HG03342 (cell line): Measurements from ENCODE around the gene SLU7.

Experiments
- ATAC-seq: cut with Tn5 transposase; IDR thresholded peaks from one replicate; pipeline ENCODE4 v1.9.1; 2021; ENCODE audit warnings: mild to moderate bottlenecking, moderate library complexity; ENCODE audit not compliant: unreplicated experiment

SLU7 gene

DNA sequence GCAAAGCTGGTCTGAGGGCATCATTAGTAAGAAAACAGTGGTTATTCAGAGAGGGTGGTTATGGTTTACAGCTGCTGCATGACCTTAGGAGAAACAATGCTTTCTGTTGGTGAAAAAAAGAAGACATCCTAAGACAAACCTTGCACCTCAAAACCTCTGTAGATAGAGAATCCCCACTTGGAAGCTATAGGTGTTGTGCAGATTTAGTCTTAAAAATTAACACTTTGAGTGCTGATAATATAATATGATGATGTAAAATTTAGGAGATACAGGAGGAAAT is 1.4 kb upstream of the SLU7 start:
- ATAC-seq = no peak

DNA sequence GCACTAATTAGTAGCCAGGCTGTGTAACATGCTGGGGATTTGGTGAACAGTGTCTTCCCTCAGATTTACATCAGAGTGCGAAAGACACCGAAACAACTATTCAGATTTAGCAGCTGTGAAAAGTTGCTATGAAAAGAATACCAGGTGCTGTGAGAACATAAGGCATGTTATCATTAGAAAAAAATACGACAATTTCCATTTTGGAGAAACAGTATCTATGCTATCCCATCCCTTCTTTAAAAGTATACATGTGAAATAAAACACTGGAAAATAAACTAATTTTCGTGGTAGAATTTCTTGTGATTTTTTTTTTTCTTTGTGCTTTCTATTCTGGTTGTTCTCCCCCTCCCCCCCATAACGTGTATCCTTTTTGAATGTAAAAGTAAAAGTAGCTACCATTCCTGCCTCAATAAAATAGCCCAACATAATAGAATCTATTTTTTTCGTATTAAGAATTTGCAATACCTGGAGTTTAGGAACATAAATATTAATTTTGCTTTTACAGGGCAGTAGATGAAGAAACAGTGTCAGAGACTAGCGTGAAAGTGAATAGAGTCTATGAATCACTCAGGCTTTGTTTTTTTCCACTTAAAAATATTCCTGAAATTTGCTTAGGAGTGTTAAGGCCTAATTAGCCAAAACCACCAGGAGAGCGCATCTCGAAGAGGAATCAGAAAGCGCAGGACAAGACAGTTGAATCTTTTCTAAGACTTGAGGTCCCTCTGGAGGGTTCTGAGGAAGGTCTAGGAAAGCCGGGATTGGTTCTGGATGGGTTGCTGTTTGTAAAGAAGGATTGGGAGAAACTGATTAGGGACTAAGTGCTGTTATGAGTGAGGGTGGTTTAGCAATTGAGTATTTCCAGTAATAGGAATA is 813 bp upstream of the SLU7 start:
- no peak for ATAC-seq

DNA sequence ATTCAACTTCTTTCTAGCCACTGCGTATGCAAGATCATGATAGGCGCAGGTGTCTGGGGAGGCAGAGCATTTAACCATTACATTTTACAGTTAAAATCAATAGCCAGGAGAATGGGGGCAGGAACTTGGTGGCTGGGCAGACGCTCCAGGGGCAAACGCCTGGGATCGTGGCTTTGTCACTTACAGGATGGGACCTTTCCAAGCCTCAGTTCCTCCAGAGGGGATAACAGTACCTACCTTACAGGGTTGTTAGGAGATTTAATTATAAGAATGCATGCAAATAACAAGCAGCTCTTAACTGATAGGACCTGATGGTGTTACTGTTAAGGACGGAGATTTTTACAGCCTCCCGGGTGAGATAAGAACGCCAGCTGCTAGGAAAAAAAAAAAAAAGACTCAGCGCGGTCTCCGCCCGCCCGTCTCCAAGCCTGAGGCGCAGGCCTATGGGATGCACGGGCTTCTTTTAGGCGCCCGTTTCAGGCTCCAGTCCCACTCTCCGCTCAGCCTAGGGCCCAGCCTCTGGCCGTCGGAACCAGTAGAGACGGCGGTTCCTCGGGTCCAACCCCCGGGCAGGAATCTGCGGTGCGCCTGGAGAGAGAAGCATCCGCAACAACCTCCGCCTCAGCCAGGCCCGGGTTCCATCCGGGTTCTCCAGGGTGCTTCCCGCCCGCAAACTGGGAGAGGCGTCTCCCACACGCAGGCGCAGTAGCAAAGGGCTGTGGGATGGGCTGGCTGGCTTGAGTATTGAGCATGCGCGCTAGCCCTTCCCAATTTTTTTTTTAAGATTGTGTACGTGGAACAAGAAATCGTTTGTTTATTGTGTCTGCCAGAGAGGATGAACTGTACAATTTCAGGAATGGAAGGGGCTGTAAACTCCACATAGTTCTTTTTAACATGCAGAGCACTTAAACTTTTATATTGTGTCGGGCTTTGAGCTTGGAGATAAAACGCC is 19.2 kb downstream of the SLU7 start, which contains the start of gene FAM200C:
FAM200C (minus strand) TSS at position 653 of the 952 bp plus-strand sequence. CDS start 4,564 bp downstream, outside the sequence.
- ATAC-seq = peak; percentile 82

DNA sequence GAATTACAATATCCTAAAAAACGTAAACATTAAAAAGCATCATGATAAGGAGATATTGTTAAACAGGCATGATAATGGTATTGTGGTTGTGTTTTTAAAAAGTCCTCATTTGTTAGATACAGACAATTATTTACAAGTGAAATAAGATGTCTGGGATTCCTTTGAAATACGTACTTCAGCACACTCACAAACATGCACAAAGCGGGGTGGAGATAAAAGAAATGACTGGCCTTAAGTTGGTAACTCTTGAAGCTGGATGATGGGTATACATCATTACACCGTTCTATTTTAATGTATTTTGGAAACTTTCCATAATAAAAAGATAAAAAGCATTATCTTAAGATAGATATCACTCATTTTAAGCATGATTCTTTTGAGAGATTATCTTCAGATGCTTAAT is 20.1 kb downstream of the SLU7 start:
- no peak for ATAC-seq

DNA sequence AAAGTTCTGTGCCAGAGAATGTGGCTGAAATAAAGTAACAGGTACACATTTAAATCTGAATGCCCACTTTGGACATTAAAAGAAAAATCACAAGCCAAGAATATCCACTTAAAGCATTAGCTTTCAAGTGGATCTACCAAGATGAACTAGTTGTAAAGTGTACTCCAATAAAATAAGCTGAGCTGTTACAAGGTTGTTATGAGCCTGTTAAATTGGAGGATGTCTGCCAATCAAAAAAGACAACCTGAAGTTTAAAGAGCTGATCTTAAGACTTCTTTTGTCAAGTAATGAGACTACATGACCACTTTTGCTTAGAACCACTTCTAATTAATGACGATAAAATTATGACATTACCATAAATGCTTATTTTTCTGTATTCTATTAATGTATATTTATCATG is 21.4 kb downstream of the SLU7 start:
- ATAC-seq = no peak

DNA sequence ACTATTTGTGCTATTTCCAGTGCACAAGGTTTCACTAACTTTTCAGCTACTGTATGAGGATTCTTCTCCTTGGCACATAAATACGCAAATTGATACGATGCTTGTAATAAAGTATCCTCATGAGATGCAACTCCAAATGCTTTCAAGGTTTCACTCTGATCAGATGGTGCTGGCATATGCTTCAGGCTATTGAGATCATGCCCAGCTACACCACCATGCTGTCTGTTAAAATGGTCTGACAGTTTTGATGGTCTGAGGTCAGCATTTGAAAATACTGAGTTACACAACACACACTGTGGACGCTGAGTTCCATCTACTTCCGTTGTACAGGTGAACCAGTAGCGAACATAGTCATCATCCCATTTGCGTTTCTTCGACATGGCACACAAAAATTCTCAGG is 23.8 kb downstream of the SLU7 start:
- no peak for ATAC-seq

DNA sequence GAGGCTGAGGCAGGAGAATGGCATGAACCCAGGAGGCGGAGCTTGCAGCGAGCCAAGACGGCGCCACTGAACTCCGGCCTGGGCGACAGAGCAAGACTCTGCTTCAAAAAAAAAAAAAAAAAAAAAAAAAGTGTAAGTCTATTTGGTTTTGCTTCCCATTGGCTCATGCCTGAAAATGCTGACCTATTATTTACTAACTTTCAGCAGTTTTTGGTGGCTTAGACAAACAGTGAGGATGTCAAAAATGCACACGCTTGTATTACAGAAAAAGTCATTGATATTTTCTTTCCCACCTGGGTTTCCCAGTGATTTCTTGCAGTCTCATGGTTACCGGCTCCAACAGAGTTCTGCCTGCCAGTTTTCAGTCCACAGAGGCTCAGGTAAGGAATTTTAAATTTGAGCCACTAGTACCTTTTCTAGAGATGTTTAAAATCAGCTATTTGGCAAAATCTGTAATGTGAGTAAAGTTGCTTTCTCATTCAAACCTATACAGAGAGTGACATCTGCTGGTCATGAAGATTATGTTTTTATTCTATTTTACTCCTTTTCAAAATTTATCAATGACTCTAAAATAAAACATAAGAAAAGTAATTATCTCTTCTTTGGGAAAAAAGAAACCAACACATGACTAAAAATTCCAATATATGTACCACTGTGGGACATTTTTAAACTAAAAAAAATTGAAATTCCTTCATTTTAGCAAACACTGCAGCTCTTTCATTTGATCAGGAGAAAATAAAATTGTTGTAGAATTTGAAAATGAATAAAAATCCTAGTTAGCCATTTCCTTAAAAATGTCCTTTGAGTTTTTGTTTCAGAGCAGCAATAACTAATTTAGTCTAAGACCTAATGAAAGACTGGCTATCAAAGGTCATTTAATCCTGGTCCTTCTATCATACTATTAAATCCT is 27.8 kb downstream of the SLU7 start:
- no peak for ATAC-seq

DNA sequence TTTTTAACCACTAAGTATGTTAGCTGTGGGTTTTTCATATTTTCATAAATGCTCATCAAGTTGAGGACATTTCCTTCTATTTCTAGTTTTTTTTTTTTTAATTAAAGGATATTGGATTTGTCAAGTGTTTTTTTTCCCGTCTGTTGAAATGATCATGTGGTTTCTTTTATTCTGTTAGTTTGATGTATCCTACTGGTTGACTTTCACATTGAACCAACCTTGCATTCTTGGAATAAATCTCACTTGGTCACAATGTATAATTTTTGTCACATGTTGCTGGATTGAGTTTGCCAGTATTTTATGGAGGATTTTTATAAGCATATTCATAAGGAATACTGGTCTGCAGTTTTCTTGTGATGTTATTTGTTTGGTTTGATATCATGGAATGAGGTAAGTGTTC is 31.4 kb downstream of the SLU7 start:
- ATAC-seq = no peak

DNA sequence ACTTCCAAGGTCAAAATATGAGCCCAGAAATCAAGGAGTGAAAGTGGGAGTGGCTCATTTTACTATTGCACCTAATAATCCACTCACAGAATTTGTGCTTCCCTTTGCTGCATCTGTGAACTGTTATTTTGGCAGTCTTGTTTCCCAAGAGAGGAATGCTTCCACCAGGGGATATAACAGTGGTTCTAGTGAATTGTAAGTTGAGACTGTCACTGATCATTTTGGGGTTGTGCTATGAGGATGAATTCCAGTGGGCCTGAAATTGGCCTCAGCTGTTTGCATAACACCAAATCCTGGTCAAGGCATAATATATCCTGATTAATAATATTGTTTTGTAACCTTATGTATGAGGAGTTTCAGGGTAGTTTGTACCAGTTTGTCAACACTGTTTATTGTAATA is 33.4 kb downstream of the SLU7 start:
- ATAC-seq = no peak

DNA sequence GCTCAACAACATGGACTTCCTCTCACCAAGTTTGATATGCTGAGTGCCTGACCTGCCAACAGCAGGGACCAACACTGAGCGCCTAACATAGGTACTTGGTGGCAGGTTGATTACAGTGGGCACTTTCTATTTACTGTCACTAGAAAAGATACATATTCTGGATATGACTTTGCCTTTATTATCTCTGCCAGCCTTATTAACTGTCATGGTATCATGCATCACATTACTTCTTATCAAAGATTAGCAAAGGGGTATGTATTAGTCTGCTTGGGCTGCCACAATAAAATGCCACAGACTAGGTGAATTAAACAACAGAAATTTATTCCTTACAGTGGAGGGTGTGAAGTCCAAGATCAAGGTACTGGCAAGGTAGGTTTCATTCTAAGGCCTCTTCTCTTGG is 34.2 kb downstream of the SLU7 start:
- ATAC-seq = no peak

DNA sequence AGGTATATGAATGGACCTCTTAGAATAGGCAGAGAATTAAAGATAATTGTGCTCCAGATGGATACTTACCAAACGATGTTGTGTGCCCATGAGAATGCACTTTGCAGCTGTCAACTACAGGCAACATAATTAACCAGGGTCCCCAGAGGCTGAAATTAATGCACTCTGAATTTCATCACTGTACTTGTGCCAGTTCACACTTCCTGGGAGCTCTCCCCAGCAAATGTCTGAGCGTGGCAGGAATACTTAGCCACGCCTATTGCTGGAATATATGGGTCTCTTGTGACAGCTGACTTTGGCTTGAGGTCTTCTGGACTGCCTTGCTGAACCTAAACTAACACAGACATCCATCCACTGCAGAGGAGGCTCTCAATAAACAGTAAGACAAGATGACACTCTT is 36.5 kb downstream of the SLU7 start:
- no peak for ATAC-seq

DNA sequence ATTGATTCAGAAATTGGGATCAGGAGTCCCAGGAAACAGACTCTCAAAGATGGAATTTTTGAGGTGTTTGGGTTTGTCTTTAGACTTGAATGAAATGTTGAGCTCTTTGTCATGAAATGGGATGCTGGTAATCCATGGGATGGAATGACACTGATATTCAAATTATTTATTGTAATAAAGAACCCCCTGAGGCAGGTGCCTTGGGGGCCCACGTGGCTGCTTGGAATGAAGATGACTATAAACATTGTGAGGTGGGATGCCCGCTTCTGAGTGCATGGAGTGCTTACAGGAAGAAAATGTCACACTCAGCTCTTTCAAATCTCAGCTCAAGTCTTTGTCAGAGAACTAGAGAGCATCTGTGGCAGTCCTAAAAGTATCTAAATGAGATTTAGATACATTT is 38.8 kb downstream of the SLU7 start:
- no peak for ATAC-seq

DNA sequence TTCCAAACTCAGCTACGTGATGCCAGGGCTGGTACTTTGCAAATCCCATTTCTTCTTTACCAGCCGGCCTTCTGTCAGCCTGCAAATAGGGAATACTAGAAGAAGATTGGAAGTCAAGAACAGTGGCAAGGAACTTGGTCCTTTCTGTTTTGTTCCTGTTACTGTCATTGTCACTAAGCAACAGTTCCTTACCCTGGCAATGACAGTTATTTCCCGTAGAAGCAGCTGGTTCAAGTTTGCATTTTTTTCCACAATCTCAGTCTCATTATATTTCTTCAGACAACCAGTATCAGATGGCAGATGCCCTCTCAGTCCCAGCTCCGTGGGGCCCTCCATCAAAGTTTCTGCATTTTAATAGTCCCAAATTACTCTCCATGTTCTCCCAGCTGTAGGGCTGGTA is 39.4 kb downstream of the SLU7 start:
- no peak for ATAC-seq

DNA sequence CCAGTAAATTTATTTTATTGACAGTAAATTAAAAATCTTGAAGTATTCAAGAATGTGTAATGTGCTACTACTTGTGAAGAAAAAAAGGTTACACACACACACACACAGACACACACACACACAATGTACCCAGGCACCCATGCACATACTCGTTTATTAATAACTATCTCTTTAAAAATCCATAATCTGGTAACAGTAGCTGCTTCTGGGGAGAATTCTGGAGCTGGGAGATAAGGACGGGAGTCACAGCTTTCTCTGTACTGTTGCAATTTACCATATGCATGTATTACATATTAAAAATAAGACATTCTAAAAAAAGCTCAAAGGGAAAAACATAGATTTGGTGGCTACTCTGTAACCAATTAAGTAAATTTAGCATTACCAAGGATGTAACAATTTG is 40.6 kb downstream of the SLU7 start:
- no peak for ATAC-seq

DNA sequence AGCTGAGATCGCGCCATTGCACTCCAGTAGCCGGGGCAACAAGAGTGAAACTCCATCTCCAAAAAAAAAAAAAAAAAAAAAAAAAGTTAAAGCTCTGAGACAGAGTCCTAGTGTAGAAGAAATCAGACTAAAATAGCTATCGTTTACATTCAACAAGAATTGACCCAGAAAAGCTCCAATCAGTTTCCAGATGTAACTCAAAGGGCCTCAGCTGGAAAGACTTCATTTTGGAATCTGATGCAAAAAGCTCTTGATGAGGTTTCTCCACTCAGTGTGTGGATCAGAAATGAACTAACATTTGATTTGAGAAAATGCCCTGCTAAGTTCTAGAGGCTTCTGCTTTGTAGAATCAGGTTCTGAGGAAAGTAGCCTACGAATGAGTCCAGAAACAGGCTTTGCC is 41.2 kb downstream of the SLU7 start:
- ATAC-seq = no peak

DNA sequence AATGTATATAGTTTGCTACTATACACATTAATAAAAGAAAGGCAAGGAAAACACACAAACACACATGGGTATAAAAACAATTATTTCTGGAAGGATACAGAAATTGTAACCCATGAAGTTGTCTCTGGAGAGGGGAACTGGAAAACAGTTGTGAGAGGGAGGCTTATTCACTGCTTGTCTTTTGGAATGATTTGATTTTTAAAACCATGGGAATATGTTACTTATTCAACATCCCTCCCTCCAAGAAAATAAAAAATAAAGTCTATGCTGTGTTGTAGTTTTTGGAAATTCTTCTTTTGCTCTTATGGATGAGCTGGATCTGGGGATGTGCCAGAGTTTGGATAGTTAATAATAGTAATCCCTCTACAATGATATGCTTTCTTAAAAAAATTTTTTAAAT is 42.5 kb downstream of the SLU7 start:
- ATAC-seq = no peak

DNA sequence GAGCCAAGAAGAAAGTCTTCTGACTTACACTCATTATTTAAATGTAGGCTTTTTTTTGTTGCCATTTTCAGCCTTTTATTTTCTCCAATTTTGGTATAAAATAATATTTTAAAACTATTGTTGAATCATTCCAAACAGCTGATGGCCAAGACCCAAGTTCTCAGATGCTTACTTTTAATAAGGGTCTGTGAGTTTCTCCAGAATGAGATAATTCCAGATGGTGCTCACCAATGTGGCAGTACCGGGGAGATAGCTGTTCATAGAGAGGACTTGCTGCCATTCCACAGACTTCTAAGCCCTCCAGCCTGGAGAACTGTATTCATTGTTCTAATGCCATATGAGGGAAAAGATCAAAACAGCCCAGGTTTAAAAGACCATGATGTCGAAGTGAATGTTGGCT is 43.2 kb downstream of the SLU7 start:
- ATAC-seq = no peak

DNA sequence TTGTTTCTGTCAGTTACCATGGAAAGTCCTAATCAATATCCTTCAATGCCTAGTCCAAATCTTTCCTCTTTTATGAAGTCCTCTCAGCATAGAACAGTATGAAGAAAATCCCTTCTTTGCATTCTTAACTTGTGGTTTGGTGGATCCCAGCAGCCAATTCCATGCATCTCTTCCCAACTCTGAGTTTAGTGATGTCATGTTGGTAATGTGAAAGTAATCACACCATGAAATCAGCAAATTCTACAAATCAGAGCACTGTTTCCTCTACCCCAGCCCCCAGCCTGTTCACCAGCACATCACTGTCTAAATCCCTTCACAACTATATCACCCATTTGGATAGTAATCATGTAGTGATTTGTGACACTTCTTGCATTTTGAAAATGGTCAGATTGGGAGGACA is 43.7 kb downstream of the SLU7 start:
- no peak for ATAC-seq

DNA sequence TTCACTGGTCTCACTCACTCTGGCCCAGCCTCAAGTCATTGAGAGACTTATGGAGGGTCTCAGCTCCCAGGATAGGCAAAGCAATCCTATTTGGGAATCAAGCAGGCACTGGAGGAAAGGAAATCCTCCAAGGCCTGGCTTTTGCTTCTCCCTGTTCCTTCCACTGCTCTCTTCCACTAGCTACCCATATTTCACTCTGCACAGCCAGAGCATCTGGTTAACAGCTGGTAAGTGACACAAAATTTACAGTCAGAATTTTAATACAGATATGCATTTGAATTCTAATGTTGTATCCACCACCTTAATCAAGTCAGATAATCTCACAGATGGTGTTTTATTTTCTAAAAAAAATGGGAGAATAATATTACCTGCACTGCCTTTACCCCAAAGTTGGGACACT is 47.6 kb downstream of the SLU7 start:
- ATAC-seq = no peak

DNA sequence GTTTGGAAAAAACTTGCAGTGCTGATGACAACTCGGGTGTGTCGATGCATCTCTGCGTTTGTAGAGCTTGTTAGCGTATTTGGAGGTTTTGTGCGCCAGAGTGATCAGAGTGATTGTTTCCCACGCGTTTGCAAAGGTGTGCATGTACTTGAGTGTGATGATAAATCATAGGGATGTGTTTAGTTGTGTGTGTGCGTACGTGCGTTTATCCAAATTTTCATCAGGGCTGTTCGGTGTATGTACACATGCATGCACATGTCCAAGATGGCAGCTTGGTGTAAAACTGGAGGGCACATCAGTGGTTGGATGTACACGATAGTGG is 48.2 kb downstream of the SLU7 start:
- no peak for ATAC-seq

DNA sequence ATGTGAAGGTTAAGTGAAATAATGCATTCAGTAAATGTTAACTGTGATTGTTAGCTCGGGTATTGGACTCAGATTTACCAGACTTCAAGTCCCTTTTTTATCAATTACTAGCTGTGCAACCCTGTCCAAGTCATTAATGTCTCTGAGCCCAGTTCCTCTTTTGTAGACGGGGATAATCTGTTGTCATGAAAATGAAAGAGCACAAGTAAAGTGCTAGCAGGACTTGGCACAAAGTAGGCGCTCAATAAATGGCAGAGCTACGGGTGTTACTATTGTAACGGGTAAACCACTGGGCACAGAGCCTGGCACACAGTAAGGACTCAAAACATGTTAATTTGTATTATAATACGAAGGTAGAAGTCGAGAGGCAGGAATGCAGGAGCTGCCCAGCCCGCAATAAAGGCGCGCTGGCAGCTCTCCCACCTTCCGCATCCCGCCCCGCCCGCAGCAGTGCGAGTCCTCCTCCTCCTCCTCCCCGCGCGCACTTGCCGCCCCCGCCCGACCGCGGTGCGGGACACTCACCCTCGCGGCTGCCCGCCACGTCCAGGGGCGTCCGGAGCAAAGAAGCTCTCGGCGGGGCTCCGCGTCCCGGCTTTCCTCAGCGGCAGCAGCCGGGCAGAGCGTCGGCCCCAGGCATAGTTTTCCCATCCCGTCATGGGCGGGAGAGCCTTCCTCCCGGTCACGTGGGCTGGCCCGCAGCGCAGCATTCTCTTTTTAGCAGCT is 48.7 kb downstream of the SLU7 start, which contains the start of gene C1QTNF2:
C1QTNF2 (minus strand) TSS at position 637 of the 723 bp plus-strand sequence. CDS start 15,615 bp downstream, outside the sequence.
- no peak for ATAC-seq
